Activated gamma-delta T cell treated with anti-CD3 and anti-CD28 coated beads, Interleukin-2, amount 50 U/mL, for 16 hours (primary cell): ENCODE measurements around the gene LHFPL5.

Experiments used
- DNase-seq: peaks from one replicate; pipeline ENCODE4 v3.0.0-alpha.2; 2020; ENCODE audit warnings: low read depth

LHFPL5 gene

GRCh38 chr6:35794536-35795452, 10.4 kb upstream of the LHFPL5 start:
- DNase-seq, result no peak

GRCh38 chr6:35795453-35796071, 9.6 kb upstream of the LHFPL5 start:
- DNase-seq, result no peak

- DNase-seq, result no peak
Observed at GRCh38 chr6:35796236-35796635, 8.9 kb upstream of the LHFPL5 start.

GRCh38 chr6:35797837-35798526, 7.2 kb upstream of the LHFPL5 start:
- no peak for DNase-seq

GRCh38 chr6:35798706-35799105, 6.4 kb upstream of the LHFPL5 start:
- no peak for DNase-seq

GRCh38 chr6:35801148-35801547, 4.0 kb upstream of the LHFPL5 start:
- DNase-seq, result no peak

GRCh38 chr6:35808688-35809087, 3.5 kb downstream of the LHFPL5 start:
- DNase-seq, result no peak

- DNase-seq, result no peak
Observed at GRCh38 chr6:35809809-35810208, 4.7 kb downstream of the LHFPL5 start.

GRCh38 chr6:35810971-35811698, 6.0 kb downstream of the LHFPL5 start:
- no peak for DNase-seq

GRCh38 chr6:35811699-35811995, 6.5 kb downstream of the LHFPL5 start:
- DNase-seq, result no peak

- no peak for DNase-seq
Observed at GRCh38 chr6:35817515-35817914, 12.4 kb downstream of the LHFPL5 start.

- DNase-seq, result no peak
Observed at GRCh38 chr6:35823601-35824000, 18.4 kb downstream of the LHFPL5 start.

GRCh38 chr6:35824552-35825192, 19.5 kb downstream of the LHFPL5 start:
- DNase-seq, result no peak

GRCh38 chr6:35829306-35829705, 24.2 kb downstream of the LHFPL5 start:
- DNase-seq, result no peak

- DNase-seq, result no peak
Observed at GRCh38 chr6:35831257-35832007, 26.3 kb downstream of the LHFPL5 start.

- DNase-seq, result no peak
Observed at GRCh38 chr6:35833536-35833935, 28.4 kb downstream of the LHFPL5 start.

GRCh38 chr6:35839019-35839418, 33.9 kb downstream of the LHFPL5 start:
- DNase-seq, result no peak

- DNase-seq, result no peak
Observed at GRCh38 chr6:35842381-35842780, 37.2 kb downstream of the LHFPL5 start.

- no peak for DNase-seq
Observed at GRCh38 chr6:35844290-35844689, 39.1 kb downstream of the LHFPL5 start.

GRCh38 chr6:35850208-35850607, 45.1 kb downstream of the LHFPL5 start:
- DNase-seq, result no peak

GRCh38 chr6:35852994-35853393, 47.8 kb downstream of the LHFPL5 start:
- DNase-seq, result no peak
